NCI-H460 (cell line): ENCODE data around the gene AK4. TPM values are rescaled to one million over a fixed set of nuclear protein-coding genes. Genes with fewer than 3 reads are reported as not detected.

ENCODE experiments used
- DNase-seq: peaks from one replicate; pipeline ENCODE4 v3.0.0-alpha.2; 2016; ENCODE audit warnings: low read depth; ENCODE audit errors: extremely low read depth
- total RNA-seq: library from RNA; depleted of rRNA; stranded (reverse); fragments of >200 nt; shearing (Covaris generic); gene quantifications from 2 replicates; pipeline ENCODE4 v1.2.3, GENCODE V29; 2014

Gene AK4
- total RNA-seq, 1 experiment from 2014 or later, result 42.1 TPM

GRCh38 chr1:65209005-65209885 lies 61.2 kb downstream of the AK4 start:
- peak; percentile 35 for DNase-seq

GRCh38 chr1:65210325-65210724 lies 62.3 kb downstream of the AK4 start:
- no peak for DNase-seq

DNA sequence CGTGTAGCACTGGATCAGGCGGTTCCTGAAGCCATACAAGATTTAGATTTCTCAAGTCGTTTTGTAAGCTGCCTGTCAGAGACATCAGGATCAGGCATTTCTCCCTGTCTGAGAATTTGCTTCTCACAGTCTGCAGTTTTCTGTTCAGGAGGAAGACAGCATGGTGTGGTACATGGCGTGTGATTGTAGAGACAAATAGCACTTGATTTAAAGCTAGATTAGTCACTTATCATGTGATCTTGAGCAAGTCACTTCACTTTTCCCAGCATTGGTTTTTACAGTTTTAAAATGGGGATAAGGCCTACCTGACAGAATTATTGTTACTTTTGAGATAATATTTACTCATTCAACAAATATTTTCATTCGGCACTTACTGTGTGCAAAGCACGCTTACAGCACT lies 63.3 kb downstream of the AK4 start:
- DNase-seq, result no peak

DNA sequence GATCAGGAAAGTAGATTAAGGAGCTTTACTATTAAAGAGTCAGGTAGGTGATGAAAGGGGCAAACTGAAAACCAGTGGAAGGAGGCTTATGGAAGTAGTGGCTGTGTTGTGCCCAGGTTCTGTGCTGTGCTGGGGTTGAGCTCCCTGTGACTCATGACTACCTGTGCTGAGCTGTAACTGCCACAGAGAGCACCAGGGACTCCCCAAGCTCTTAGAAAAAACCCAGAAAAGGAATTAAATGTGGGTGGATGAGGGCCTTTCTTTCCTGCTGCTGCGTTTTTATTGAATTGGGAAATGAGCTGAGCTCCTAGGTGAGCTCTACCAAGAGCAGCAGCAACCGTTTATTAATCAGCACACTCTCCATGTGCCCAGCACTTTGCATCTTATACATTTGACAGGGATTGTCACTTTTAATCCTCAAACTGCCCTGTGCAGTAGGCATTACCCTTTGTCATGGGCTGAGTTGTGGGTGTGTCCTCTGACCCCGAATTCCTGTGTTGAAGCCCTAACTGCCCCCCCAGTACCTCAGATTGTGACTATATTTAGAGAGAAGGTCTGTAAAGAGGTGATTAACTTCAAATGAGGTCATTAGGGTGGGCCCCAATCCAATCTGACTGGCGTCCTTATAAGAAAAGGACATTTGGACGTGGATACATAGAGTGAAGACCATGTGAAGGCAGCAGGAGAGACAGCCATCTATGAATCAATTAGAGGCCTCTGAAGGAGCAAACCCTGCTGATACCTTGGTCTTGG lies 65.4 kb downstream of the AK4 start:
- DNase-seq, result no peak

DNA sequence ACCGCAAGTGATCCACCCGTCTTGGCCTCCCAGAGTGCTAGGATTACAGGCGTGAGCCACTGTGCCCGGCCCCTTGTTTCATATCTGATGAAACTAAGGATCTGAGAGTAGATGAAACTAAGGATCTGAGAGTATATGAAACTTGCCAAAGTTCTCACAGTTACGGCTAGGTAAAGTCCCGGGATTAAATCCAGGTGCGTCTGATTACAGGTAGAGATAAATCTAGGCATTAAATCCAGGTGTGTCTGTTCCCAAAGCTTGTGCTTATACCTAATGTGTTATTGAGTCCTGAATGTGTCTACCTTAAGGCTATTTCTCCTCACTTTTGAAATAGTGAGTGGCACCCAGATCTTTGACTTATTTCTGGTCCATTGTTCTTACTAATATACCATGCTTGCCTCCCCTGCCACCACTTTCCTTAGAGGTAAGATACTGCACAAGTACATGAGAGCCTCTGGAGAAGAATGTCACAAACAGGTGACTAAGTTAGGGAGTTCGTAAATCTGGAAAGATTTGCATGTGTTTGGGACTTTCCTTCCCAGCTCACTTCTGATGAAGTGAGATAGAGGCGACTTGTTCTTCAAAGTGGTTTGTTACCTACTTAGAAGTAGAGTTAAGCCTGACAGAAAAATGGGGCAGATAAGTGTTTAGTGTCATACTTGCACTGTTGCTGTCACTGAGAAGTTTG lies 66.5 kb downstream of the AK4 start:
- no peak for DNase-seq

GRCh38 chr1:65216989-65217388 lies 69.0 kb downstream of the AK4 start:
- DNase-seq, result no peak

- DNase-seq, result no peak
These were observed 73.8 kb downstream of the AK4 start for GRCh38 chr1:65221638-65222339.

DNA sequence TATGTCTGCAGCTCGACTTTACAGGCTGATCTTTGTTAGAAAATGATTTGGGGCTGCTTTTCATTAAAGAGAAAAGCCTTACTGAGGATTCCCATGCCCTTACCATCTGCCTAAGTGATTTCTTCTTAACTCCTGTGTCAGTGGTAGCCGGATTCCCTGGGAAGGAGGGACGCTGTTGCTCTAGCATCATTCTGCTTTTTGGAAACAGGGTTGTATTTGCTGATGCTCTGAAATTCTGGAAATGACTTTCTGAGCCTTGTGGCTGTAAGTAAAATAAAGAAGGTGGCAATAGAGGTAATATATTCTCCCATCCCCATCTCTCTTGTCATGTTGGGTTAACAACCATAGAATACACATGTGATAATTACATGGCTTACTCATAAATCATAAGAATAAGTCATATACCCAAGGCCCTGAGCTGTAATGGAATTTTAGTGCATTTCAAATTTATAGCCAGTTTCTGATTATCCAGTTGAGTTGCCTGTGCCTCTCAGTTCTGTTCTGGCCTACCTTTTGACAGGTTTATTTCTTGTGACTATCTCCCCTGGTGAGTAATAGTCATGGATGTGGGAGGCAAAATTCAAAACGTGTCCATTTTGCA lies 74.4 kb downstream of the AK4 start:
- DNase-seq, result no peak

DNA sequence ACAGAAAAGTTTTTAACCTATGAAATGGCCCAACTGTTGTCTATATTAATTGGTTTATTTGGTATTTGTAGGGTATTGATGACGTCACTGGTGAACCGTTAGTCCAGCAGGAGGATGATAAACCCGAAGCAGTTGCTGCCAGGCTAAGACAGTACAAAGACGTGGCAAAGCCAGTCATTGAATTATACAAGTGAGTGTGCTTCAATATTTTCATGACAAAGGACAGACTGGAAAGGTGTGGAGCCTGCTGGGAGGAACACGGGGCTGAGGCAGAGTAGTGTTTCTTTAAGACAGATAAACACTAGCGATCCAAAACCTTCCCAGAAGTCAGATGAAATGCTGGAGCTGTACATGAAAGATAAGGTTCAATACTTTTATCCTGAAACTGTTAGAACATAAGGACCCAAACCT lies 76.7 kb downstream of the AK4 start:
- DNase-seq, result no peak

DNA sequence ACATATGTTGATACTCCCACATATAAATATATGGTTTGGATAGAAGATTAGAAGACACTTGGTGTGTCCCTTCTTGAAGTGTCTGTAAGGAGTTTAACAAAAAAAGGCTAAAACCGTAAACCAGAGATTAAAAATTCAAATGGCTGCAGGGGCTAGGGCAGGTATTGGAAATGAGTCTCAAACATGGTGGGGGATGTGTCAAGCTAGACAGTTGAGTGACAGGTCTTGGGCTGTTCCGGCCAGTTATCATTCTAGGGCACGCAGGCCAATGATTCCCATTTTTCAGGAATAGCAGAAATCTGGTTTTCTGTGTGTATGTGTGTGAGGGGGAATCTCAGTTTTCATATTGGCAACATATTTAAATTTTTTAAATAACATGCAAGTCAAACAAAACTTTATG lies 77.2 kb downstream of the AK4 start:
- DNase-seq, result no peak

- DNase-seq, result no peak
These were observed 81.2 kb downstream of the AK4 start for GRCh38 chr1:65229201-65229600.

DNA sequence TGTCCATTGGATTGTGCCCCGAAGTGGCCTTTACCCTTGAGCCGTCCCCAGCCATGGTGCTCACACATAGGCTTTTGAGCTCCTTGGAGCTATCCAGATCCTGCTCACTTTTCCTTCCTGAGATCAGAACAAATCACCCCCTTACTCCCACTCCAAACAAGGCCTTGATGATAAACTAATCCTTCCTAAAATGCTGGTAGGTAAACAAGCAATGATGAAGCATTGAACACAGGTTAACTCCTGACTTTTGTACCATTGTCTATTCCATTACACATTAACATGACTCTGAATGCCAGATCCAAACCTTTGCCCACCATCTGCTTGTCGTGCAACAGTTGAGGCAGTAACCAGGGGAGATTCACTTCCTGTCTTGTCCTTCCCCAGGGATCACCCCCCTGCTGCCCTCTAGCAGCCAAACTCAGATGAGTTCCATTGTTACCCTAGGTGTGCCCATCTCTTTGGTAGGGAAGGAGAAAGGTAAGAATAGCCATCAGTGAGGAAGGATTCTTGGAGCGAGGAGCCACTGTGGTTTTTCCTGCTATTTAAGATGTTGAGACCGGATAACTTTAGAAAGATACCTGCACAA lies 81.8 kb downstream of the AK4 start:
- DNase-seq, result no peak

DNA sequence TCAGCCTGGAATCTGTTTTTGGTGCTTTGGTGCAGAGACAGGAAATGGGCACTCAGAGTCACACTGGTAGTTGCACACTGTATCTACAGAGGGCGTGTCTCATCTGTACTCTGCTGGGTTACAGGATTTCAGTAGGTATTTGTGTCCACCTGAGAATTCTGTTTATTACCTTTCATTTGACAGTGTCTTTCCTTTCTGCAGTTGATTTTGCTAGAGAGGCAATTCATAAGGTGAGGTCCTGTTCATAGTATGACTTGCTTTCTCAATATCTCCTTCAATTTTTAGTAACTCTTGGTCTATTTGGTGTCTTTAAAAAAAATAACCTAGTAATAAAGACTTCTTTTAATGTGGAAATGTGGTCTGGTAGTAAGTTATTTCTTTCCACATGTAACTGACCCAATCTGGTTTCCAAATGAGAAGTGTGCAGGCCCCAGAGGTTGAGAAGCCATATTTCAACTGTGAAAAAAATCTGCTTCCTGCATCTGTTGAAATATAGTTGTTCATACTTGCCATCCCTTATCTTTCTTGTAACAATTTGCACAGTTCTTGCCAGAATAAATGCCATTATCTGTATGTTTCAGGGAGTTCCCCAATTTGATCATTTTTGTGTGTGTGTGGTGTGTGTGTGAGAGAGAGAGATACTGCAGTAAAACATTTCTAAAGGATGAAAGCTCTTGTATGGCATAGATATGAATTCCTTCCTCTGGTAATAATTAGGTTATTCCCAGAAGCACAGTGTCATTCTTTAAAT lies 82.9 kb downstream of the AK4 start:
- DNase-seq, result no peak

GRCh38 chr1:65231718-65232330 lies 83.8 kb downstream of the AK4 start:
- DNase-seq, result no peak

DNA sequence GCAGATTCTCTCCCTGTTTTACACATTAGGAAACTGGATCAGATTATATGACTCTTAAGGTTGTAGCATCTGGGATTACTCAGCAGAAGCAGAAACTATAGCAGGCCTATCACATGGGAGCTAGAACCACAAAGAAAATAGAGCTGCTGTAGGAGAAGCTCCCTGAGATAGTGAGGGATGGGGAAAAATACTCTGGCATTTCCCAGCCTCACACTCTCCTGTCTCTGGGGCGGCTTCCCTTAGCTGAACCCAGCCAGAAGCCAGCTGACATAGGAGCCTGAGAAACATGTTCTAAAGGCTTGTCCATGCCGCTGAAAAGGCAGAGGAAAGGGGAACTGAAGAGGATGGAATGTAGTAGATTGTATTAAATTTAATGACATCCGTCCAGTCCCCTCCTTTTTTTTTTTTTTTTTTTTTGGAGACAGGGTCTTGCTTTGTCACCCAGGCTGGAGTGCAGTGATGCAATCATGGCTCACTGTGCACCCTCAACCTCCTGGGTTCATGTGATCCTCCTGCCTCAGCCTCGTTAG lies 84.5 kb downstream of the AK4 start:
- DNase-seq, result no peak

- DNase-seq, result no peak
These were observed 85.8 kb downstream of the AK4 start for GRCh38 chr1:65233782-65234181.

- peak; percentile 48 for DNase-seq
These were observed 88.1 kb downstream of the AK4 start for GRCh38 chr1:65235867-65236805.
